Hypothalamus (tissue), 51 donors: Measurements from ENCODE around the gene SDC4.
"Not testable (repeated sequence)": the region's sequence is repeated elsewhere in the genome, so short reads cannot be mapped to it uniquely, and the experiment has no call there.

Source experiments
- DNase-seq, 51 donors: peaks; one replicate each; lab custom pipeline; 2025; lab: John Stamatoyannopoulos, UW

Gene SDC4

DNA sequence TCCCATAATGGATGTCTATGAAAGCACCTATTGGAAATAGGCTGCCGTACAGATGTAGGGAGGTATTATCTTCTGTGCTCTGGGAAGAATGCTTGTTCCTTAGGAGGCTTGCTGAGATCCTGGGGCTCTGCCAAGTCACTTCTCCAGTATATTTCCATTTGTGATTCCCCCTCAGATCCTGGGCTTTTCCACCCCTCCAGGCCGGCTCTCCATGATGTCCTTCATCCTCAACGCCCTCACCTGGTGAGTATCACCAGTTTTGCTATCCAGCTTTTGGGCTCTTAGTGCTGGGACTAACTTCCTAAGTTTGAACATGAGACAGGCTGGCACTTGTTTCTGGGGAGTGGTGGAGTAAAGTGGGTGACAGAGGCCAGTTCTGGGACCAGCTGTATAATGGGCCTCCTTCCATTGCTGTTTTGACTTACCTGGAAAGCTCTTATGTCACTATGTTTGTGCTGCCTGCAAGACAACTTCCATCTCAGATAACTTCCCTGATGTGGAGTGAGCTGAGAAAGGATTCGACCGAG is 17.3 kb upstream of the SDC4 start:
- no peak for DNase-seq

DNA sequence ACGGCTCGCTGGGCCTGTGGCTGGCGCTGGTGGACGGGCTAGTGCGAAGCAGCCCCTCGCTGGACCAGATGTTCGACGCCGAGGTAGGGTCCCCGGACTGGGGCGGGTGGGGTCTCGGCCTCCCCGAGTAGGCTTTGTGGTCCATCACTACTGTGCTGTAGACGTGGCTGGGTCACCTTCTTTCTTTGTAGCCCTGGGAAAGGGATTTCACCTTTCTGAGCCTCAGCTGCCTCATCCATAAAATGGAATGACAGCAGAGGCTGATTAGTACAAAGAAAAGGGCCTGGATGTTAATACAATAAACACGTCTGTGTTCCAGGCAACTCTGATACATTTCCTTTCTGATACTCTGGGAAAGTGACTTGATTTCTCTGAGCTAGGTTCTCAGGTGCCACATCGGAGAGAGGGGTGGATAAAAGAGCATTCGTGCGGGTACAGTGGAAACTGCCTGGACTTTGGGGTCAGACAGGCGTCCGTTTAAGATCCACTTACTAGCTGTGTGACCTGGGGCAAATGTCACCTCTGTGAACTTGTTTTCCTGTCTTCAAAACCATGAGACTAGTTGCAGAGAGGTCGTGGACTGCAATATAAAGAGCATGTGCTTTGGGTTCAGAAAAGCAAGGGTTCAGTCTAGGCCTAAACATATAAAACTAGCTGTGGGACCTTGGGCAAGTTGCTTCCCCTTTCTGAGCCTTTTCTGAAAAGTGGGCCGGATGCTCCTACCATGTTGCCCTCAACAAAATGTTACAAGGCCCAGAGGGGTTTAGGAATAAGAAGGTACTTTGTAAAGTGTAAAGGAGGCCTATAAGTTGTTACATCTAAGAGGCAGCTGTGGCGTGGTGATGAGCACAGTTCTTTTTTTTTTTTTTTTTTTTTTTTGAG is 15.6 kb upstream of the SDC4 start:
- DNase-seq = no peak

DNA sequence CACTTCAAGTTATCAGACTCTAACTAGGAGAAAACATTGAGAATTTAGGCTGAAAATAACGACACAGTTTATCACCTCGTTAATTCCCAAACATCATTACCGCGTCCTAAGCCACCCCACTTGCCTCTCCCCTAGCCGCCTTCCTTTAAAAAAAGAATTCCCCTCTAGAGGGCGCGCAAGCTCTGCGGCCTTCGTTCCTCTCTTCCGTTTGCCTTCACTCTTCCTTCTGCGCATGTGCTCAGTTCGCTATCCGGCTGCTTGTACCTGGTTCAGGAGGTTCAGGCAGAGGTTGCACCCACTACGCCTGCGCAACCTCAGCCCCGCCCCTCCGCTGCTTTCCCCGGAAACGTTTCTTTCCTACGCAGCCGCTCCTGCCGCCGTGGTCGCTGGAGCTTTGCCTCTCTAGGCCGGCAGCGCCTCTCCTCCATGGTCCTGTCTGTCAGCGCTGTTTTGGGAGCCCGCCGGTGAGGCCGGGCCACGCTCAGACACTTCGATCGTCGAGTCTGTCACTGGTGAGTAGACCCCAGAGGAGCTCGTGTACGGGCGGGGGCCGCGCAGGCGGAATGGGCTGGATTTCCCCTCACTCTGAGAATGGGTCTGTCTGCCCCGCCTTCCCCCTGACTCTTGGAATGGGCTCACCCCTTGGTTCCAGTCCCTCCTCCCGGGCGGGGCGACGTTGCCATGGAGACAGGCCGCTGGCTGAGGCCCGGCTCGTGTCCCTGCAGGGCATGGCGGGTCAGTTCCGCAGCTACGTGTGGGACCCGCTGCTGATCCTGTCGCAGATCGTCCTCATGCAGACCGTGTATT is 14.8 kb upstream of the SDC4 start, which contains the start of gene SYS1:
SYS1 (plus strand) TSS at position 353 of the 807 bp plus-strand sequence; CDS start at position 729, 376 bp downstream.
- peak; percentile 90 to 100 (median 97) for DNase-seq

DNA sequence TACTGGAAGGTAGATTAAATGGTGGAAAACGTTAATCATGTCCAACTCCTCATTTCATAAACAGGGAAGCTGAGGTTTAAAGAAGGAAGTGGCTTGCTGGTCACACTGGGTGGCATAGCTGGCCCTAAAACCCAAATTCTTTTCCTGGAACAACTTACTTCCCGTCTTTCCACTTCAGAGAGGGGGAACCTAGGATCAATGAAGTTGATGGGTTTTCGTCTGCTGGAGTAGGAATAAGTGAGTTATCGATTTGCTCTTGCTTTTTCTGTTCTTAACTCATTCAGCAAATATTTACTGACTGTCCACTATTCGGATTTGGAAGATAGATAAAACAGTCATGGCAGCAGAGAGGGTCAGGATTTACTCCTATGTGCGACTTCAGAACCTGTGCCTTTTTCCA is 13.6 kb upstream of the SDC4 start:
- DNase-seq = no peak

DNA sequence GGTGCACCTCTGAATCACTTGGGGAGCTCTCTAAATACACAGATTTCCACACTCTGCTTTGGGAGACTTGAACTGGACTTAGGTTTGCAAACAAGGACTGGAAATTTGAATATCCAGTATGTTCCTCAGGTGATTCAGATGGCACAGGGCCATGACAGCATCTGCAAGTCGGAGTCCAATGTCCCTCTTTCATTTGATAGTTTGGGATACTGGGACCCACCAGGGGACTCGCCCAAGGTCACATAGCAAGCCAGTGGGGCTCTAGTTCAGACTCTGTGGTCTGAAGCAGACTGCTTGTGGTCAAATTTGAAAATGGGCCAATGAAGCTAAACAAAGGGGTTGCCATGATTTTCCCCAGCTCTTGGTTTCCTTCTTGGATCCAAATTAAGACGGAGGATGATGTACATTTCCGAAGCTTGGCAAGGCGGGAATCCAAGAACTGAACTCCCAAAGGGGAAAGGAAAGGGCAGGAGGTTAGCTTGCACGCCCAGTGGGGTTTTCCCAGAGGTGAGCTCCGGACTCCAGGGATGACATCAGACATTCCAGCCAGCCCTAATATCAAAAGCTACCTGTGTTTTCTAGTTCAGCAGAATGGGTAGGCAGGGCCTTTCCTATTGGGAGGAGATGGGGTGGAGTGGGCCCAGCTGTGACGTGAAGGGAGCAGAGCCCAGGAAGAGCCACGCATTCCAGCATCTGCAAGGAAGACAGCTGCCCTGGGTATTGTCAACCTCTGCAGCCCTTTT is 11.4 kb upstream of the SDC4 start:
- DNase-seq = no peak

DNA sequence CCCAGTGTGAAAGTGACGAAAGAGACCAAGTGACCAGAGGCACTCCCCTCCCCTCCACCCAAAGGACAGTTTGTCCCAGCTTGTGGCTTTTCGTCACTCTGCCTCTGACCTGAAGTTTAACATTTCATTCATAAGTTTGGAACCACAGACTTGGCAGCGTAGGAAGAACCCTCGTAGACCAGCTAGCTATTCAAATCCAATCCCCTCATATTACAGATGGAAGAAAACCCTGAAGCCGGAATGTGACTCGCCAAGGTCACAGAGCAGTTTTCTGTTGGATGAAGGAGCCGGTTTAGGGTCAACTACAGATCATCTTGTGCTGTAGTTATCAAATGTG is 10.8 kb upstream of the SDC4 start:
- peak in 2 of 51 donors; percentile 11 to 14 for DNase-seq

DNA sequence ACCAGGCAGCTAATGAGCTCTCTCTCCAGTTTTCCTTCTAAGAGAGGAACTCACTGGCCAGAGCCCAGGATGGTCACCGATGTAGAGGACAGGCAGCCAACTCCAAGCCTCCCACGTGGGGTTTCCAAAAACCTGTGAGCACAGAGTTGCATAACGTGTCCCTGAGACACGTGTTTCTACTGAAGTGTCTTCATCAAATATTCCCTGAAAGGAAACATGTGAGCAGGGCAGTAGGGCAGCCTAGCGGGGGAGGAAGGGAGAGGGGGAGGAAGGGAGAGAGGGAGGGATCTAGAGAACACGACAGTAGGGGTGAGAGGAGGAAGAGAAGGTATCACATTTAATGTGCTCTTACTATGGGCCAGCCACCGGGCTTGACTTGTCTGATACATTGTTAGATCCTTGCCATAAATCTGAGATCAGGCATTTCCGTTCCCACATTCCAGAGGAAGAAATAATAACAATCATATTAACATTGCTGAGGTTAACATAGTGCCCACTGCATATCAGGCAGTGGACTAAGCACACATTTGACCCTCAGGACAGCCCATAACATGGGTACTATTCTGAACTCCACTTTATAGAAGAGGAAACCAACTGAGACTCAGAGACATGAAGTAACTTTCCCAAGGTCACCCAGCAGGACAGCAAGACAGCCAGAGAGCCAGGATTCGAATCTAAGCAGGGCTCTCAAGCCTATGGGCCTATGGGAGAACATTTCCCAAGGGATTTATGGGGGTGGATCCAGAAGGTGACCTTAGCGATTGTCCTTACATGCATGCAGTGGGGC is 10.3 kb upstream of the SDC4 start:
- peak in 32 of 51 donors; percentile 11 to 82 (median 61) for DNase-seq

DNA sequence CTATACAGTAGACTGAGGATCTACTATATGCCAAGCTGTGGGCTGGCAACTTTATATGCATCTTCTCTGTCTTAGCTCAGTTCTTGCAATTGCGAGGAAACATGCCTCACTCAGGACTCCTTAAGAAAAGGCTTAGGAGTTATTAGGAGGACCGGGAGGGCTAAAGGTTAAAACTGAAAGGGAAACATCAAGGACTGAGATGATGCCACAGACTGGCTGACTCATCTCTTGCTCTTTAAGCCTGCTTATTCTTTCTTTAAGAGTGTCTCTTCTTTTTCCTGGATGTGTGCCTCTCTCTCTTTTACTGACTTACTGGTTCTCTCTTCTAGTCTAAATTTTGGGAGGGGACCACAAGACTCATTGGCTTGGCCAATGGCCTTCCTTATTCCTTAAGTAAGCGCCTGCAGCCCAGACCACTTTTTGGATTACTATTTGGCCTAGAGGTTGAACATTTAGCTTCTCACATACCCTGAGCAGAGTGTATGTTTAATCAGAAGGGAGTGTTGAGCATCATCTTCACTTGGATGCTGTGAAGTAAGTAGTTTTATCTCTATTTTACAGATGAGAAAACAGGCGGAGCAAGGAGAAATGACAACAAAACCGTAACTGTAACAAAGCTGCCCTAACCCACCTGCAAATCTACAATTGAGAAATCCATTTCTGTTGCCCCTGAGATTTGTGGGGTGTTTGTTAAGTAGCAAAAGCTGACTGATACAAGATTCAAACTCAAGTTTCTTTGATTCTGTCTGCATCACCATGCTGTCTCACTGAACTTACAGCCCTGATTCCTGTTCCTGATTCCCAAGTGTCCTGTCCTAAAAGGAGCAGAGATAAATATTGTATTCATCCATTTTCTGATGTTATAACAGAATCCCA is 7.2 kb upstream of the SDC4 start:
- no peak for DNase-seq

DNA sequence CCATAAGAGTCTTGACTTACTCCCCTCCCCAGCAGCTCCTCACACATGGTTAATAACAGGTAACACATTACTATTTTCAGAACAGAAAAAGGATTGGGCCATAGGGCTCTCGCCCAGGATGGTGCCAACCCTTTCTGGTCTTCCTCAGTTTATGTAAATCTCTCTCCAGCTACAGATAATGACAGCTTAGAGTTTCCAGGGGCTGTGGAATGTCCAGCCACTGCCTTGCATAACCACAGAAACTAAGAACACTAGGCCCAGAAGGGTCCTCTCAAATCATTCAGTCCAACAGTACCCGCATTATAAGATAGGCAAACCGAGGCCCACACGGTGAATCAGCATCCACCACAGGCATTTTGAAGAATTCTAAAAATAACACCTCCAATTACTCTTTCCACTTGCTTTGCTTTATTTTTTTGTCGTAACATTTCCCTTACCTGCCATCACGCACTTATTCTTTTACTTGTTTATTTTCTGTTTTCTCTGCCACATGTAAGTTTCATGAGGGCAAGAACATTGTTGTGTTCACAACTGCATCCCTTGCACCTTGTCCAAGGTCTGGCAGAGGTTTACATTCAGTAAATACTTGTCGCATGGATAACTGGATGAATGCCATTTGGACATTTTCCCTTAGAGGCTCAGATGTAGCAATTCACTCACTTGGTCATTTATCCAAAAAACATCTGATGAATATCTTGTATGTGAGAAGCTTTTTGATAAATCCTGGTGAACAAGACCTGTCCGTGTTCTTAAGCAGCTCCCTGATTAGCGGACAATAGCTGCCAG is 6.4 kb upstream of the SDC4 start:
- DNase-seq = no peak

DNA sequence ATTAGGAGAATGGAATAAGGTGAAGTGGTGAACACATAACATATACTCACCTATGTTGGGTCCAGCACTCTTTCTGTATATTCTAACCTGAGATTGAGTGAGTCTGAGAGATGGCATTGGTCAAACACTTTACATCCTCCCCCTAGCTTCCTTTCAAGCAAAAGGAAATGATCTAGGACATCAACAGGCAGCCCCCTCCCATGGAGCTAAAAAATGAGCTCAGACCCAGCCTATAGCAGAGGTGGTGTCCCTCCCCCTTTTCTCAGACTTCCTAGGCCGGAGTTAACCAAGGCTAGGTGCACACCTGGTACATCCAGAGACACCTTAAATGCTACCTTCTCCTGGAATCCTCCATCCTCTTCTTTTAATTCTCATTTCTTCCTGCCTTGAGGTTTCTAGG is 5.5 kb upstream of the SDC4 start:
- no peak for DNase-seq

DNA sequence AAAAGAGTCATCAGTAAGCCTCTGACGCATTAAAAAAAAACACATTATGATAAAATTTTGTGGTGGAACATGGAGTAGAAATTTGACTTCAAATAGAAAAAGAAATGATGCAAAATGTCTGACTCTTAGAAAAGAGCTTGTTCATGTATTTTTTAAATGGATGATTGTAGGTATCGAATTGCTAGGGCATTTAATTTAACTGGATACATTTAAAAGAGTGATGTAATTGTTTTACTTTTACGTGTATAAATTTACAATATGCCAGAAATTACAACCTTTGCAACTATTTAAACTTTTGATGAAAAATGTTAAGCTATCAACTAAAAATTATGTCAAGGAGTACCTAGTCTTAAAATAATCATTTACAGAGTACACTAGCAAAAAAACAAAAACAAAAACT is 4.5 kb upstream of the SDC4 start:
- no peak for DNase-seq

DNA sequence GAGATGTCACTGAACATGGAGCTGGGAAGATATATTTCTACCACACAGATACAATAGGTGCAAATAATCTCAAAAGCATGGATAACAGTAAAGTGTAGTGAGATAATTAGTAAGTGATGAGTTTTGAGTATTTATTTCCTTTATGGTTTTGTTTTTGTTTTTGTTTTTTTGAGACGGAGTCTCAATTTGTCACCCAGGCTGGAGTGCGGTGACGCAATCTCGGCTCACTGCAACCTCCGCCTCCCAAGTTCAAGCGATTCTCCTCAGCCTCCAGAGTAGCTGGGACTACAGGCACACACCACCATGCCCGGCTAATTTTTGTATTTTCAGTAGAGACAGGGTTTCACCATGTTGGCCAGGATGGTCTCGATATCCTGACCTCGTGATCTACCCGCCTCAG is 2.6 kb upstream of the SDC4 start:
- DNase-seq = not testable (repeated sequence)

DNA sequence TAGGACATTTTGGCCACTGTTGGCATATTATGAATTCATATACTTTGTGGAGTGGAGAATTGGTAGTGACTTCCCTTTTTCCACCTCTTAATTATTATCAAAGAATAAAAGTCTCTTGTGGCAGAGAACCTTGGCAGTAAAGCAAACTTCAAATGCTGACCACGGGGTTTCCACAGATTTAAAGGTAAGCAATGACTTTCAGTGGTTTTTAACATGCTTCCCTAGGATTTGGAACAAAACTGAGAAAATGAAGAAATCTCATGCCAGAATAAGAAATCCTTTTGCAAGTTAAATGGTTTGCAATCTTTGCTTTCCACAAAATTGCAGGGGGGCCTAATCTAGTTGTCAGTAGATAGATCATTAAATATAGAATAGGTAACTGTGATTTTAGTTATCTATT is 2.0 kb upstream of the SDC4 start:
- DNase-seq = no peak

DNA sequence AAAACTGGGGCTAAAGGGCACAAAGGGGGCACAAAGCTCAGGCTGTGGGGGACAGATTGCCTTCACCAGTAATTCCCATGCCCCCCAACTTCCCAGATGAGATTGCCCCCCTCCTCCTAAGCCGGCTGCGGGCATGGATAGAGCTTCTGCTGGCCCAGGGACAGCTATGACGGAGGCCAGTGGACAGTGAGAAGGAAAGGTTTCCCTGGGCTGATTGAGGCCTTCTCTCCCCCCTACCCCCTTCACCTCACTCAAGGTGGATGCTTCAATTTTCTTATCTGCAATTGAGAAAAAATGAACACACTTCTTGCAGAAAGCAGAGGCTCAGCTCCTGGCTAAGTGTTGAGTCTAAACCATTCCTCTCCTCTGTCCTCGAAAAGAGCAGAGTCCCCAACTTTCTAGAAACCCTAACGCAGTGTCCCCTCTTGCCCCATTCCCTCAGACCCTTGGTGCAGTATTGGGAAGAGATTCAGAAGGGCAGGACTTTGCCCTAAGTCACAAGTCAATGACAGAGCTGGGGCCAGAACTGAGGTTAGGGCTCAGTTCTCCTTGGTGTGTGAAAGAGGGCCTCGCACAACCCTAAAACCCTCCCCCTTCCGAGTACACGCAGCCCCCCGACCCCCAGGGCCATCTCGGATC is 808 bp downstream of the SDC4 start:
- no peak for DNase-seq

DNA sequence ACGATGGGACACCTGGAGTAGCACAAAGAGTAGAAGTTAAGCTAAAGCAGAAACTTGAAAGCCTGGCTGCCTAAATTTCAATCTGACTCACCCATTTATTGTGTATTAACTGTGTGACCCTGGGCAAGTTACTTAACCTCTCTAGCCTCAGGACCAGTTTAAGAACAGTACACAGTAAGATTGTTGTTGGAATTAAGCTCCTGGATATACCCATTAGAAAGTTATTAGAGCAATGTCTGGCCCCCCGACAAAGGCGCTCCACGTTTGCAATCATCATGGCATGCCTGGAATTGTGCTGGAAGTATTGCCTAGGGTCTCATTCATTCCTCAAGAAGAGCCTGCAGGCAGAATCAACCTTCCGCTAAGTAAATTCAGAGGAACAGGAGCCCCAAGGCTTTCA is 1.4 kb downstream of the SDC4 start:
- no peak for DNase-seq

DNA sequence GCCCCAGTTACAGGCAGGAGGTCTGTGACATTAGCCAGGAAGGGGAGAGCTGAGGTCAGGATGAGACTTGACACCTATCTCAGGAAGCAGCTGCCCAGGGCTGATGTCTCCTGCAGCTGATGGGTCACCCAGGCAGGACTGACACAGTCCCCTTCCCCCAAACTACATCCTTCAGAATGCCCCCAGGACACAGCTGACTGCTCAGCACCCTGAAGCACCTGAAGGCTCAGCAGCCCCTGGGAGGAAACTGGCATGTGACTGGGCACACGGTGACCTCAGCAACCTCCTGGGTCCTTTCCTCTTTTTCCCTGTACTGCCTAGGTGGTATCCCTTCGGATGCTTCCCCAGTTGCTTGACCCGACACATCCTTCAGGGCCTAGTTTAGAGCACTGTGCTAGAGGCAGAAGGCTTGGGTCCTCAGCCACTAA is 1.9 kb downstream of the SDC4 start:
- DNase-seq = no peak

DNA sequence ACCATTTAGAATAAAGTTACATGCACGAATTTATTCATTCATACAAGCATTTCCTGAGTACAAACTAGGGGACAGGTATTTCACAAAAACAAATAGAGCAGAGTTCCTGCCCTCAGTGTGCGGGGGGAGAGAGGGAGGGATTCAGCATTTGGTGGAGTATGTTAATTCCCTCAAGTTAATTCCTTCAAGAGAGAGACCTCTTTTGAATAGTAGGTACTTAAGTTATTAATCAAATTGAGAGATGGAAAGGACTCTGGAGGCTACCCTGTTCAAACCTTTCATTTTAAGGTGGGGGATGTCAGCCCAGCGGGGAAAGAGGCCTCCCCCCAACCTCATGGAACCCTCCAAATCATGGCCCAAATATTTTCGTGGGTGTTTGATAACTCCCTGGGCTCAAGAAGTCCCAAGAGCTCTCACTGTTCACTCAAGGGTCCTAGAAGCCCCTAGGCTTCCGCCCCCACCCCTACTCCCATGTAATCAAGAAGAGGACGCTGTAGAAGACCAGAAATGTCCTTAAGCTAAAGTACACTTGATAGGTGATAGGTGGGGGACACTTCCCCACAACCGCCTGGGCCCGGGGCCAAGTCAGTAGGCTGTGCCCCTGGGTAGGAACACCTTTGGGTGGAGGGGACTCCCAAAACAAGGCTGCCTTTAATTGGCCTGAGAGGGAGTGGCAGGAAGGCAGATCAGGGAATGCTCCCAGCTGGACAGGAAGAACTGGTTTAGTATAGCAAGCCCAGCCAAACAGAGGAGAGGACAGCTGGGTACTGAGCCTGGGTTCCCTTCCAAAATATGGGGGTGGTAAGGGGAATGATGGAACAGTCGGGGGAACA is 2.9 kb downstream of the SDC4 start:
- peak in 1 of 51 donors; percentile 18 for DNase-seq
